NCI-H524 (cell line): ENCODE data around the gene POLR2E.

Source experiments
- DNase-seq, 2 experiments: peaks; one replicate each; lab custom pipeline; 2025; lab: John Stamatoyannopoulos, UW

Gene POLR2E

GRCh38 chr19:1047696-1048147 is 47.5 kb downstream of the POLR2E start:
- DNase-seq = no peak

DNA sequence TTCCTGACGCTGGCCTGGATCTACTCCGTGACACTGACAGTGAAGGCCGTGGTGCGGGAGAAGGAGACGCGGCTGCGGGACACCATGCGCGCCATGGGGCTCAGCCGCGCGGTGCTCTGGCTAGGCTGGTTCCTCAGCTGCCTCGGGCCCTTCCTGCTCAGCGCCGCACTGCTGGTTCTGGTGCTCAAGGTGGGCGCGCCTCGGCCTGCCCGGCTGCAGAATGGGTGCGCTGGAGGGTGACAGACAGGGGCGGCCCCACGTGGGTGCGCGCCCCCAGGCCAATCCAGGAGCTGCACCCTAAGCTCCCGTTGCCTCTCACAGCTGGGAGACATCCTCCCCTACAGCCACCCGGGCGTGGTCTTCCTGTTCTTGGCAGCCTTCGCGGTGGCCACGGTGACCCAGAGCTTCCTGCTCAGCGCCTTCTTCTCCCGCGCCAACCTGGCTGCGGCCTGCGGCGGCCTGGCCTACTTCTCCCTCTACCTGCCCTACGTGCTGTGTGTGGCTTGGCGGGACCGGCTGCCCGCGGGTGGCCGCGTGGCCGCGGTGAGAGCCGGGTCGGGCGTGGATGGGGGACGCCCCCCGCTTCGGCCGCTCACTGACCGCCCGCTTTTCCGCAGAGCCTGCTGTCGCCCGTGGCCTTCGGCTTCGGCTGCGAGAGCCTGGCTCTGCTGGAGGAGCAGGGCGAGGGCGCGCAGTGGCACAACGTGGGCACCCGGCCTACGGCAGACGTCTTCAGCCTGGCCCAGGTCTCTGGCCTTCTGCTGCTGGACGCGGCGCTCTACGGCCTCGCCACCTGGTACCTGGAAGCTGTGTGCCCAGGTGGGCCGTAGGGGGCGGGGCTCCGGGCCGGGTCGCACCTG is 48.1 kb downstream of the POLR2E start:
- DNase-seq = no peak

- DNase-seq = no peak
These were observed 49.0 kb downstream of the POLR2E start for GRCh38 chr19:1046117-1046626.

DNA sequence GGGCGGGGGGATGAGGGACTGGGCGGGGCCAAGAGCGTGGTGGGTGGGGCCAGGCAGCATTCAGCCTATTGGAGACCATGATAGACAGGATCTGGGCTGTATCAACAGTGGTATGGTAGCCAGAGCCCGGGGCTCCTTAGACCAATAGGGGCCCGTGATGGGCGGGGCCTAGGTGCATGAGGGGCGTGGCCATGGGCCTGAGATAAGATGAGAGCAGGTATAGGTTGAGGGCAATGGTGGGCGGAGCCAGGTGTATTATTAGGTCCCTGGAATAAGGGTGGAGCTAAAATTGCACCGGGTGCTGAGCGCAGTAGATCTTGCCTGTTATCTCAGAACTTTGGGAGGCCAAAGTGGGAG is 50.0 kb downstream of the POLR2E start:
- DNase-seq = no peak

DNA sequence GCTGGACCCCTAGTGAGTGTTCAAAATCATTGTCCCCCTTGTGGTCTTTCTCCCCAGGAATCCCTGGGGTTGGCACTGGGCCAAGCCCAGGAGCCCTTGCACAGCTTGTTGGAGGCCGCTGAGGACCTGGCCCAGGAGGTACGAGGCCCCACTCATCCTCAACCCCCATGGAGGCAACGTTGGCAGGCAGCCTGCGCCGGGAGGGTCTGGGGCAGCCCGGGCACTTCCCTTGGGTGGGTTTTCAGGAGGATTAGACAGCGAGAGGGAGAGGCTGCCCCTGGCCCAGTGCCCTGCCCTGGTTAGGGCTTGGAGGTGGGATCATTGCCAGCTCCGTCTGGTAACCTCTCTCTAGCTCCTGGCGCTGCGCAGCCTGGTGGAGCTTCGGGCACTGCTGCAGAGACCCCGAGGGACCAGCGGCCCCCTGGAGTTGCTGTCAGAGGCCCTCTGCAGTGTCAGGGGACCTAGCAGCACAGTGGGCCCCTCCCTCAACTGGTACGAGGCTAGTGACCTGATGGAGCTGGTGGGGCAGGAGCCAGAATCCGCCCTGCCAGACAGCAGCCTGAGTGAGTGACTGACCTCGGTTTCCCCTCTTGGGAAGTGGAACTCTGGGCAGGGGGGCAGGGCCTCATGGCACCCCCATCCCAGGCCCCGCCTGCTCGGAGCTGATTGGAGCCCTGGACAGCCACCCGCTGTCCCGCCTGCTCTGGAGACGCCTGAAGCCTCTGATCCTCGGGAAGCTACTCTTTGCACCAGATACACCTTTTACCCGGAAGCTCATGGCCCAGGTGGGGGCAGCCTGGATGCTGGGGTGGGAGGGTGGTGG is 52.3 kb downstream of the POLR2E start:
- DNase-seq = peak; percentile 51 to 69

DNA sequence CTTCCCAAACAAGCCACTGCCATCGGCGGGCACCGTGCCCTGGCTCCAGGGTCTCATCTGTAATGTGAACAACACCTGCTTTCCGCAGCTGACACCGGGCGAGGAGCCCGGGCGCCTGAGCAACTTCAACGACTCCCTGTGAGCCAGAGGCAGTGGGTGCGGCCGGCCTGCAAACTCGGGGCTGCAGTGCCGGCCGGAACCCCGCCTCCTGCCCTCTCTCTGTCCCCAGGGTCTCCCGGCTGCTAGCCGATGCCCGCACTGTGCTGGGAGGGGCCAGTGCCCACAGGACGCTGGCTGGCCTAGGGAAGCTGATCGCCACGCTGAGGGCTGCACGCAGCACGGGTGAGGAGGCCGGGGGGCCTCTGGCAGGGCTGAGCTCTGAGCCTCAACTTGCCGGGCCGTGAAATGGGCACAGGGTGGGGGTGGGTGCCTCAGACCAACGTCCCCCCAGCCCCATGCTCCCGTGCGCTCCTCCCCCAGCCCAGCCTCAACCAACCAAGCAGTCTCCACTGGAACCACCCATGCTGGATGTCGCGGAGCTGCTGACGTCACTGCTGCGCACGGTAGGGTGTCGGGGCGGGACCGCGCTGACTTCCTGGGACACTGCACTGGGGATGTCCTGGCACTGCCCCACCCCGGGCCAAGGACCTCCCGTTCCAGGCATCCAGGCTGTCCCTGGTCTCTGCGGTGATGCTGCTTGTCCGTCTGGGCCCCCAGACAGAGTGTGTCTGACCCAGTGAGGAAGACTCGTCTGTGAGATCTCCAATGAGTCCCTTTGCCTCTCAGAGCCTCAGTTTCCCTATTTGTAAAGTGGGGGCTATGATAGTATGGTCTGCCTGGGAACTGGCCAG is 53.1 kb downstream of the POLR2E start:
- DNase-seq = peak in 1 of 2 experiments; percentile 52

- DNase-seq = peak in 1 of 2 experiments; percentile 44
These were observed 53.8 kb downstream of the POLR2E start for GRCh38 chr19:1041272-1041834.

DNA sequence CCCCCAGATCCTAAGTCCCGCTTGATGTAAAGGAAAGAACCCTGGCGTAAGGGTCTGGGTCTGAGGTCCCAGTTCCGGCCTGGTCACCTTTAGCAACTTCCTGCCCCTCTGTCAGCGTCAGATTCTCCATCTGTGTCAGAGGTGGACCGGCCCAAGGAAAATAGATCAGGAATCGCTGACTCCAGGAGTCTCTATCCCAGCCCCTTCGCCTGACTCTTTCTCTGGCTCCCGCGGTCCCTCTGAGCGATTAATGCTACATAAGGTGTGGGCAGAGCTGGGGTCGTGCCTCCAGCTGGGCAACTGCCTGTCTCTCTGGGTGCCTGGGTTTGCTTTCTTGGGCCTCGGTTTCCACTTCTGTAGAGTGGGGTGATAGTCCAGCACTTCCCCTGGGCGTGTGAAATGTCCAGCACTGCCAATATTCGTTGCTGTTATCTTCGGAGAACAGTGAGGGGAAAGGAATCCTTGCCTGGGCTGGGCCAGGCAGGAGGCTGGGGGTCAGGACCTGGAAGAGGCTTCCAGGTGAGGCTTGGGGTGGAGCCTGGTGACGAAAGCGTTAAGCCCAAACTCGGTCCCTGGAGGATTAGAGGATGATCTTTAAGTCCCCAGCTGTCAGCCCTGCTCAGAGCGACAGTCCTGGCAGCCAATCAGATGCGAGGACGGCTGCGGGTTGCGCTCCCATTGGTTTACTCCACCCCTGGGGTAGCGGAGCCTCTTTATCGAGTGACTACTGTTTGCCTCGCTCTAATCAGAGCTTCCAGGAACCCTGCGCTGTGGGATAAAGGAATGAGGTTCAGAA is 54.5 kb downstream of the POLR2E start:
- DNase-seq = peak; percentile 97 to 99

DNA sequence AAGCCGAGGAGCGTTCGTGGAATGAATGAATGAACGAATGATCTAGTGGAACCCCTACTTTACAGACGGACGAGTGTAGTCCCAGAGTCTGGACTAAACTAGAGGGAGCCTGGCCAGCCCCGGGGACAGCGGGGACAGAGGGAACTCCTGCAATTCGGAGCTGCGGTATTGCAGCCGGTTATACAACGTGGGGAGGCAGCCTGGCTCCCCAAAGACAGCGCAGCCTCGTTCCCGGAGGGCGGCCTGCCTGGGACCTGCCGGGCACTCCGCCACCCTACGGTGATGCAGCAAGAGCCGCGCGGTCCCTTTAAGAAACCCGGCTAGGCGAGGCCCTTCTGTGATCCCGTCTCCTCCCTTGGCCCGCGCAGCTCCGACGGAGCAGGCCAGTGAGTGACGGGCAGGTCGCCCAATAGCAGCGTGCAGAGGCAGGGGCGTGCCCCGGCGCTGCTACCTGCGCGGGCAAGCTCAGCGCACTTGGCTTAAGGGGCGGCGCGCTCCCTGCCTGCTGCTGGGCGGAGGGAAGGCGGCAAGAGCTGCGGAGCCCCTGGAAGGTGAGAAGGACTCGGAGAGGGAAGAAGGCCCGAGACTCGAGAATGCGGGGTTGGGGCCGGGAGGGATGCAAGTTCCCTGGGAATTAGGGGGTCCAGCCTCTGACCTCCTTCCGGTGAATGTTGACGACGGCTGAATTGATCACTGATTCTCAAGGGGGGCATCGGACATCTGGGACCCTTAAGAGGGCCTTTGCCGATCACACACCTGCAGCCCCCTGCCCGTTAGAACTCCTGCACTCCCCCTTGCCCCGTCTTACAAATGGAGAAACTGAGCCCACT is 55.3 kb downstream of the POLR2E start, which contains the start of gene ABCA7:
TSS of gene ABCA7 (plus strand) at position 462 of the 830 bp plus-strand sequence. CDS start 1,255 bp downstream, outside the sequence.
- peak; percentile 97 to 99 for DNase-seq

DNA sequence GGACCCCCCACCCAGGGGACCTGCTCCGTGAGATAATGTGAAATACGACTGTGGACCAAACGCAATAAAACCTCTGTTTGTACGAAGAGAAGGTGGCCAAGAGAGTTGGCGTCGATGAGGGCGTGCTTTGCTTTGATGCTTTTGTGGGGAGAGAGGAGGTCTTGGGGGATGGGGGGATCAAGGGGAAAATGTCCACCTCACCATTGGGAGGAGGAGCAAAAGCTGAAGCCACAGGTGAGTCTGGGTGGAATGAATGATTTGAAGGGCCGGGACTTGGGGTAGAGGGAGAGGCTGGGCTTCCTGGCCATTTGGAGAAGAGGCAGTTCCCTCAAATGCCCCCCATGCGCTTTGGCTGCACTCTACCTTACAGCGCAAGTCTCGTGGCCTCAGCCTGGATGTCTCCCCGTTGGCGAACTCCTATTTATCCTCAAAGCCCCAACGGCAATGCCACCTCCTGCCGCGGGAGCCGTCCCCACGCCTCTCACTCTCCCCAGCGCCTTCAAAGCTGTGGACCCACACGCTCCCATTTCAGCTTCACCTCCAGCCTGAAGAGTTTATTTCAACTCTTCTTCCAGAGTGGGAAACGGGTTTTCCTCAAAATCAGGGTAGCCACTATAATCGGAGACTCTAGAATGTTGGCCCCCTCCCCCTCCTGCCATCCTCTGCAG is 56.1 kb downstream of the POLR2E start:
- no peak for DNase-seq

DNA sequence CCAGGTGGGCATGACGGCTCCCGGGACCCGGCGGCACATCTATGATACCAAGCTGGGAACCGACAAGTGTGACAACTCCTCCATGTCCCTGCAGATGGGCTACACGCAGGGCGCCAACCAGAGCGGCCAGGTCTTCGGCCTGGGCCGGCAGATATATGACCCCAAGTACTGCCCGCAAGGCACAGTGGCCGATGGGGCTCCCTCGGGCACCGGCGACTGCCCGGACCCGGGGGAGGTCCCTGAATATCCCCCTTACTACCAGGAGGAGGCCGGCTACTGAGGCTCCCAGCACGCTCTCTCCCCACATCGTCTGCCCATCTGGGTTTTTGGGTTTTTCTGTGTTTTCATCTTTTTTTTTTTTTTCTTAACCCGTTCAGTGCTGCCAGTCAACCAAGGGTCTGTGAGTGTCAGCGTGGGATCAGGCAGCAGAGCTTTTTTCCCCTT is 57.5 kb downstream of the POLR2E start:
- DNase-seq = no peak
